ENCODE measurements around the gene ASB10.

DNA sequence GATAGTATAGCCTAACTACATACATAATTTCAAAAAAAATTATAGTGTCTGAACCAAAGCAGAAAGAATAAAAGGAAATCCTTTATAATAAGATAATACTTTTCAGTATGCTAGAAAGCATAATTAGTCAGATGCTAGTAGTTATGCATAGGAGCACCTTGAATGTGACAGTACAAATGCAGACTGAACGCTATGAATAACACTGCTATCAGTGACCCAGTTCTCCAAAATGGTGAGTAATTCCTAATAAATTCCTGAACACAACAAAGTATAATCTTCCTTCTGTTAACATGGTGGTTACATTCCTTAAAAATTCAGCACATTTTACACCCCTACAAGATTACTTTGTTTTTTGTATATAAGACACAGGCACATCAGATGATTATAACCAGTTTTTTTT, 44.0 kb upstream of the ASB10 start:
- TF ChIP-seq, protein P1, sequence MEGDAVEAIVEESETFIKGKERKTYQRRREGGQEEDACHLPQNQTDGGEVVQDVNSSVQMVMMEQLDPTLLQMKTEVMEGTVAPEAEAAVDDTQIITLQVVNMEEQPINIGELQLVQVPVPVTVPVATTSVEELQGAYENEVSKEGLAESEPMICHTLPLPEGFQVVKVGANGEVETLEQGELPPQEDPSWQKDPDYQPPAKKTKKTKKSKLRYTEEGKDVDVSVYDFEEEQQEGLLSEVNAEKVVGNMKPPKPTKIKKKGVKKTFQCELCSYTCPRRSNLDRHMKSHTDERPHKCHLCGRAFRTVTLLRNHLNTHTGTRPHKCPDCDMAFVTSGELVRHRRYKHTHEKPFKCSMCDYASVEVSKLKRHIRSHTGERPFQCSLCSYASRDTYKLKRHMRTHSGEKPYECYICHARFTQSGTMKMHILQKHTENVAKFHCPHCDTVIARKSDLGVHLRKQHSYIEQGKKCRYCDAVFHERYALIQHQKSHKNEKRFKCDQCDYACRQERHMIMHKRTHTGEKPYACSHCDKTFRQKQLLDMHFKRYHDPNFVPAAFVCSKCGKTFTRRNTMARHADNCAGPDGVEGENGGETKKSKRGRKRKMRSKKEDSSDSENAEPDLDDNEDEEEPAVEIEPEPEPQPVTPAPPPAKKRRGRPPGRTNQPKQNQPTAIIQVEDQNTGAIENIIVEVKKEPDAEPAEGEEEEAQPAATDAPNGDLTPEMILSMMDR (IDR thresholded peaks at IDR 0.05): no peak
- TF ChIP-seq POLR2A (IDR thresholded peaks at IDR 0.05; ENCODE audit: low read length) (no peak), RFX5 (IDR thresholded peaks at IDR 0.05) (no peak), CBX8 (IDR thresholded peaks at IDR 0.05) (no peak)
- TF ChIP-seq, protein P2, sequence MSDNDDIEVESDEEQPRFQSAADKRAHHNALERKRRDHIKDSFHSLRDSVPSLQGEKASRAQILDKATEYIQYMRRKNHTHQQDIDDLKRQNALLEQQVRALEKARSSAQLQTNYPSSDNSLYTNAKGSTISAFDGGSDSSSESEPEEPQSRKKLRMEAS (IDR thresholded peaks at IDR 0.05): no peak

Measured in A549 (cell line).